ENCODE results near the gene CPLANE1. TPM values are rescaled to one million over a fixed set of nuclear protein-coding genes. Genes with fewer than 3 reads are reported as not detected.

CPLANE1 gene
- total and polyA plus RNA-seq, 2 of the 4 experiments (the other 2 are of a cell fraction), result 4.4 to 17.9 TPM

- Histone ChIP-seq H2BK15ac (ENCODE audit: low read depth, low read length) (no peak overlapping the region), H4K20me1 (ENCODE audit: insufficient read depth, low read length) (no peaks in the 10 kb centered on the region), H3K4me3 (ENCODE audit: insufficient read depth, low read depth, low read length) (no peak overlapping the region), H3K27me3 (ENCODE audit: control insufficient read depth, insufficient read depth, low read length) (no peaks in the 10 kb centered on the region), H3K27ac (ENCODE audit: insufficient read depth, low read length) (no peak overlapping the region), H3K14ac (replicated peaks; ENCODE audit: low read depth, low read length) (0 out of 2 replicates have a peak overlapping the region, but pooled peaks have one; percentile 25), H3K9ac (ENCODE audit: low read depth, low read length) (no peak overlapping the region), H3K4me1 (ENCODE audit: control insufficient read depth, insufficient read depth, low read length) (peaks cover 4% of the 10 kb centered on the region), H3K4me2 (ENCODE audit: low read depth, low read length) (peak overlapping the region; percentile 60; the same call in 1 of the 2 replicates), H2AK5ac (ENCODE audit: low read depth, low read length) (no peak overlapping the region), H4K8ac (ENCODE audit: low read depth in 2 of 2, low read length in 2 of 2) (peak overlapping the region in 1 of 2 experiments; percentile 54; a peak in 1 of 4 replicates), H2BK5ac (ENCODE audit: low read depth, low read length, poor library complexity, severe bottlenecking) (peak overlapping the region; percentile 34), H3K18ac (ENCODE audit: low read depth, low read length) (peak overlapping the region; percentile 69; the same call in 1 of the 2 replicates), H2AK9ac (replicated peaks; ENCODE audit: low read depth, low read length, poor library complexity) (no peak overlapping the region), H3K4ac (ENCODE audit: low read depth, low read length) (no peak overlapping the region), H3K56ac (ENCODE audit: extremely low read depth, insufficient read depth, low read length) (no peak overlapping the region), H3K36me3 (ENCODE audit: control insufficient read depth, insufficient read depth, low read length) (peaks cover 16% of the 10 kb centered on the region), H4K5ac (ENCODE audit: low read depth, low read length) (peak overlapping the region; percentile 17; the same call in 1 of the 2 replicates), H3K23ac (ENCODE audit: low read depth, low read length) (no peak overlapping the region), H3K9me3 (ENCODE audit: control insufficient read depth, insufficient read depth, low read length) (no peaks in the 10 kb centered on the region), H2BK120ac (ENCODE audit: low read depth, low read length) (no peak overlapping the region), H2BK20ac (ENCODE audit: low read depth, low read length) (no peak overlapping the region), H2AFZ (replicated peaks; ENCODE audit: low read length, poor library complexity) (no peak overlapping the region), H4K91ac (ENCODE audit: insufficient read depth, low read depth, low read length) (no peak overlapping the region), H3K9me1 (ENCODE audit: insufficient read depth, low read length) (peaks cover 3% of the 10 kb centered on the region; the same call in 1 of the 2 replicates), H3K79me1 (ENCODE audit: low read depth in 1 of 2, low read length in 2 of 2) (peaks cover 3 to 4% of the 10 kb centered on the region in 2 experiments; a peak in 2 of 4 replicates)
- no CpG with 5 or more reads among the region's 3 CpGs for WGBS, 2 experiments (ENCODE audit: extremely low coverage in 2 of 2, insufficient read length in 1 of 2)
- no TSS peak for BruUV-seq (replicated peaks)
- intact Hi-C loops (cut with micrococcal nuclease), result no loop called here
- in situ Hi-C loops (cut with MboI; ENCODE audit: low sequenced_read_pairs), result no loop called here
- dilution Hi-C loops (cut with HindIII; ENCODE audit: low sequenced_read_pairs, unreplicated experiment), result no loop called here
- POLR2A ChIA-PET (ENCODE audit: unreplicated experiment), result no interaction called here
- no peak for TF ChIP-seq RFX5 (IDR thresholded peaks at IDR 0.05; ENCODE audit: low read depth, low read length)
- TF ChIP-seq RAD21 (IDR thresholded peaks at IDR 0.05; ENCODE audit: low read length), result no peak
- TF ChIP-seq BHLHE40 (IDR thresholded peaks at IDR 0.05; ENCODE audit: low read depth, low read length), result no peak
- TF ChIP-seq, protein P1, sequence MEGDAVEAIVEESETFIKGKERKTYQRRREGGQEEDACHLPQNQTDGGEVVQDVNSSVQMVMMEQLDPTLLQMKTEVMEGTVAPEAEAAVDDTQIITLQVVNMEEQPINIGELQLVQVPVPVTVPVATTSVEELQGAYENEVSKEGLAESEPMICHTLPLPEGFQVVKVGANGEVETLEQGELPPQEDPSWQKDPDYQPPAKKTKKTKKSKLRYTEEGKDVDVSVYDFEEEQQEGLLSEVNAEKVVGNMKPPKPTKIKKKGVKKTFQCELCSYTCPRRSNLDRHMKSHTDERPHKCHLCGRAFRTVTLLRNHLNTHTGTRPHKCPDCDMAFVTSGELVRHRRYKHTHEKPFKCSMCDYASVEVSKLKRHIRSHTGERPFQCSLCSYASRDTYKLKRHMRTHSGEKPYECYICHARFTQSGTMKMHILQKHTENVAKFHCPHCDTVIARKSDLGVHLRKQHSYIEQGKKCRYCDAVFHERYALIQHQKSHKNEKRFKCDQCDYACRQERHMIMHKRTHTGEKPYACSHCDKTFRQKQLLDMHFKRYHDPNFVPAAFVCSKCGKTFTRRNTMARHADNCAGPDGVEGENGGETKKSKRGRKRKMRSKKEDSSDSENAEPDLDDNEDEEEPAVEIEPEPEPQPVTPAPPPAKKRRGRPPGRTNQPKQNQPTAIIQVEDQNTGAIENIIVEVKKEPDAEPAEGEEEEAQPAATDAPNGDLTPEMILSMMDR (conservative IDR thresholded peaks at IDR 0.05; ENCODE audit: low read depth, low read length), result no peak
- TF ChIP-seq MAFK (IDR thresholded peaks at IDR 0.05; ENCODE audit: low read depth, low read length), result no peak
- no peak for TF ChIP-seq SMC3 (IDR thresholded peaks at IDR 0.05; ENCODE audit: low read depth, low read length)
- DNase-seq, result no peak
- CTCF ChIA-PET, result no interaction called here
- ATAC-seq (ENCODE audit: low read depth), result no peak
Measured at GRCh38 chr5:37198061-37198460, 51.1 kb downstream of the CPLANE1 start.
